RCC 7860 (cell line): ENCODE data around the gene TPK1.

ENCODE experiments used
- DNase-seq: peaks from one replicate; pipeline ENCODE4 v3.0.0-alpha.2; 2015; ENCODE audit warnings: low spot score
- FAIRE-seq: peaks from 2 replicates; lab custom pipeline; 2012; peaks lifted over from hg19 to GRCh38; lab: Jason Lieb, UNC

TPK1 gene

DNA sequence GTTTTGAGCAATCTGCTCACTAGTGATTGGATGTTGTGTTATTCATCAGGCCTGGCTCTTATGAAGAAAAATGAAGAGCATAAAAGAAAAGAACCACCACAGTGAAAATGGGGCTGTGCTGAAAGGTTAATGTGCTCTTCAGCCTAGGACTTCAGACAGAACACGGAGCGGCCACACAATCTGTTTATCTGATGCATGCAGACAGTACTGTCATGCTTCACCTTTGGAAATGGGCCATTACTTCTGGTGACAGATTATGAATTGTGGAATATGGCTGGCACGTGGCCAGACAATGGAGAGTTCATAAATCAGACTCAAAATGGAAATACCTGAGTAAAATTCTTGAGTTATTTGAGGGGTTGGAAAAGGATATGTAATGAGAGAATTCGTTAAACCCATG is 346.3 kb downstream of the TPK1 start:
- no peak for DNase-seq
- no peak for FAIRE-seq

DNA sequence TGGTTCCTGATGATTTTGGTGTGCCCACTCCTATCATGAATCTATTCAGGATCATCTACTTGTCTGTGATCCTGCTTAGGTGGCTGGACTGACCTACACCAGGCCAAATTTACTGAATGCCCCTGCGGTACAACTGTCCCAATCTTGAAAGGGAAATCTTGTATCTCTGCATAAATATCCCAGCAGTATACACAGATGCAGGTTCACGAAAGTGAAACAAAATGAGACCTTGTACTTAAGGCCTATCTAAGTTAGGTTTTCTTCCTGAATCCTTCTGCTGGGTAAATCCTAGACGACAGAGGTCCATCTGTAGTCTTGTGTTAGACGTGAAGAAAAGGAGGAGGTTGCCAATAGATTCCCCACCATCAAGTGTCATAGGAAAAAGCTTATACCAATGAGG is 346.9 kb downstream of the TPK1 start:
- no peak for FAIRE-seq
- no peak for DNase-seq

DNA sequence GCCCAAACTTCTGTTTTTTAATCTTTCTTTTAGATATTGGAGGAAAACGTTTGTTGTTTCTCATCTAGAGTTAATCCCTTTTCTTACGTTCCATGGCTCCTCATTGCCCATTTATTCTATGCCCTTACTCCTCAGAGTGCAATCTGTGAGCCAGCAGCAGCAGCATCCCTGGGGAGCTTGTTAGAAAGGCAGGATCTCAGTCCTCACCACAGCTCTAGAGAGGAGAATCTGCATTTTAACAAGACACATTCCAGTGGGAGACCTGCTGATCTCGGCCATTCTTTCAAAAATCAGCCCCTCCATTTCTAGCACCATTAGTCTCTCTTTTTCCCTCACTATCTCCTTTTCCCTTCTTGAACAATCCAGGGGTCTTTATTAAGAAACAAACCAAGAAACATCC is 348.0 kb downstream of the TPK1 start:
- no peak for DNase-seq

DNA sequence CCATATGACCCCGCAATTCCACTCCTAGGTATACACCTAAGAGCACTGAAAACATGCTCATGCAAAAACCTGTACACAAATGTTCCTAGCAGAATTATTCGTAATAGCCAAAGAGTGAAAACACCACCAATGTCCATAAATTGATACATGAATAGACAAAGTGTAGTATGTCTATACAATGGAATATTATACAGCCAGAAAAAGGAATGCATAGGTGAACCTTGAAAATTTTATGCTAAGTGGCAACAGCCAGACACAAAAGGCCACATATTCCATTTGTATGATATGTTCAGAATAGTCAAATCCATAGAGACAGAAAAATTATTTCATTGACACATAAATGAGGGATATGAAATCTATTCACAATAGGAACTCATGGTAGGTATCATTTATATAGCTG is 351.4 kb downstream of the TPK1 start:
- FAIRE-seq (no peak), DNase-seq (no peak)

More for the DNA sequence above, 348.0 kb downstream of the TPK1 start:
- no peak for FAIRE-seq

DNA sequence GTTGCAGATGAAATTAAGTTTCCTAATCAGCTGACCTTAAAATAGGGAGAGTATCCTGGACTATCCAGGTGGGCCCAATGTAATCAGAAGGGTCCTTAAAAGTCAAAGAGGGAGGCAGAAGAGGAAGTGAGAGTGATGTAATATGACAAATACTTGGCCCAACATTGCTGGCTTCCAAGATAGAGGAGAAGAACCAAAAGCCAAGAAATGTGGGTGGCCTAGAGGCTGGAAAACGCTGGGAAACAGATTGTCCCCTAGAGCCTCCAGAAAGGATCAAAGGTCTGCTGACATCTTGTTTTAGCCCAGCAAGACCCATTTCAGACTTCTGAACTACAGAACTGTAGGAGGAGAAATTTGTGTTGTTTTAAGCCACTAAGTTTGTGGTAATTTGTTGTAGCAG is 352.7 kb downstream of the TPK1 start:
- DNase-seq (no peak), FAIRE-seq (no peak)

DNA sequence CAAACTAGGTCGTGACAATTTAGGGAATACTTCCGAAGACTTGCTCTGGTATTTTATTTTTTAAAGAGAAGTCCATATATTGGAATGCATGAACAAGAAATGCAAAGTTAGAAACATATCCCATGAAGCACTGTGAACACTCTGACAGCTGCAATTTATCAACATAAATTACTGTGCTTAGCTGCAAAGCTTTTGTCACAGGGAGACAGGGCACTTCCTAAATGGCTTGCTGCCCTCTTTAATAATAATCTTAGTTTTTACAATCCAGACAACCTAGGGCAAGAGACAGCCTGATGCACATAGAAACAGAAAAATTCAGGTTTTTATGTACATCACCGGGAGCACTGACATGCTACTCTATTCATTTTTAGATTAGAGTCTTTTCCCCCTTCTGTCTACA is 354.0 kb downstream of the TPK1 start:
- DNase-seq (no peak), FAIRE-seq (no peak)

DNA sequence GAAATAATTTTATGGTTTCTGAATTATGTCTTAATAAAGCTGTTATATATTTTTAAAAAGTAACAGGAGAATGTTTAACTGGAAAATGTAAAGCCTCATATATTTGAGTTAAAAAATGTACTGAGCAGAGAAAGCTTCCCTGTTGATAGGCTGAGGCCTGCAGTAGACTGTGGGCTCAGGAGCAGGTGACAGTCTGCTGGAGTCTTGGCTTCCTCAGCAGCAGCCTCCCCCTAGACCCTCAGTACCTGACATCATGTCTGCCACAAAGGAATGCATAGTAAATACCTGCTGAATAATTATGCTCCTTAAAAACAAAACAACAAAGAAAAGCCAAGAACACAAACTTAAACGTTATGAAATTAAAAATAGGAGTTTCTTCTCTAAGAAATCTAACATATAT is 358.5 kb downstream of the TPK1 start:
- DNase-seq (no peak), FAIRE-seq (no peak)

DNA sequence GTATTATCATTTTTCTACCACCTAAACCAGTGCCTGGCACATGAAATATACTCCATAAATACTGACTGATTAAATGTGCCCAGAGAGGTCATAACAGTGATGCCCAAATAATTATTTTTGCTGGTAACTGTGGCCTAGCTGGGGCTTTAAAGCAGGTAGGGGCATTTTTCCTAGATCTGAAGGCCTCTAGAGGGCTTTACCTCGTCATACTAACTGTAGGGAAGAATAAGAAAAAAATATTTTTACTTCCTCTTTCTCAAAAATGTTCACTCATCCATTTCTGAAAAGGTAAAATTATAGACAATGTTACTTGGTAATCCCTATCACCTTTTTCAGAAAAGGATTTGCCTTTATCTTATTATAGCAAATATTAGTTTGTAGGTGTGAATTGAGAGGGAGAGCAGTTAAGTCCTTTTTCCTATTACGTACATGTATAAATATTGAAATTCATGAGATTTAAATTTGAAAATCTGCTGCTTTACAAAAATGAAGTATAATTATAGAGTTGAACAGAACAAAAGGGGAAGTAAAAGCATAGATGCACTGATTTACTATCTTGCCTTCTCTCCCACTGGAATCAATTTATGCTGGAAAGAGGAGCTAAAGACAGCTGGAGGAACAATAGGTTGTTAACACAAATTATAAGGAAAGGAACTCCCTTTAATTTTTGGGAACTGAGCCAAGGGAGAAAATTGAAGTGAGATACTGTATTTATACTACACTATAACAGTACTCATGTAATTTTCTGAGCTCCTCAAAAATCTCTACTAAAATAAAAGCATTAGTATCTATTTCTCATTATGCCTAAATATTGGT is 360.8 kb downstream of the TPK1 start:
- FAIRE-seq (no peak), DNase-seq (no peak)

DNA sequence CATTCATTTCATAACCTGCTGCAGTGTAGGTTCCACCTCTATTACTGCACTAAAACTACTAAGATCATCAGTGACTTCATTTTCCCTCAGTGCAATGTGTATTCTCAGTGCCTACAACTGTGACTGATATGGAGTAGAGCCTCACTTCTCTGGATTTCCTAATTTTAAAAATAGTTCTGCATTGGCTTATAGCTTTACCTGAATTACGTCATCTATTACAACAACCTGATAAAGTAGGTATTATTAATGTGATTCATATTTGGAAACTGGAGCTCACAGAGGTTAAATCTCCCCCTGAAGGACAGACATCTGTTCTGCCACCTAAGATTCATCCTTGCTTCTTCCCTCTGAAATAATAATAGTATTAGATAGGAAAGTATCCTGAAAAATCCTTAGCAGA is 361.5 kb downstream of the TPK1 start:
- DNase-seq, result no peak
- FAIRE-seq, result no peak

DNA sequence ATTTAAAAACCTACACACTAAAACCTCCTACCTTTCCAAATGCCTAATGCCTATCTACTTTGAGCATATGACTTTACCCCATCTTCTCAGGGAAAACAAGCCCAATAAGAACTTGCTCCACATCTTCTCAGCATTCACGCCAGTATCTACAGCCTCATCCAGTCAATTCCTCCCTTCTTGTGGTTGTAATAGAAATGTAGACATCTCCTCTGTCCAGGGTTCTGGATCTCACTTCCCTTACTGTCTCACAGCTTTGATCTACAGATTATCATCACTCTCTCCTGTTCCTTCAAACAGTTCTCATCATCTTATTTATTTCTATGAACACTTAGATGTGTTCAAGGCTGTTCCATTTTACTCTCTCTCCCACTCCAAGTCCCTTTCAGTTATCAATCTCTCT is 361.9 kb downstream of the TPK1 start:
- DNase-seq (no peak), FAIRE-seq (no peak)

DNA sequence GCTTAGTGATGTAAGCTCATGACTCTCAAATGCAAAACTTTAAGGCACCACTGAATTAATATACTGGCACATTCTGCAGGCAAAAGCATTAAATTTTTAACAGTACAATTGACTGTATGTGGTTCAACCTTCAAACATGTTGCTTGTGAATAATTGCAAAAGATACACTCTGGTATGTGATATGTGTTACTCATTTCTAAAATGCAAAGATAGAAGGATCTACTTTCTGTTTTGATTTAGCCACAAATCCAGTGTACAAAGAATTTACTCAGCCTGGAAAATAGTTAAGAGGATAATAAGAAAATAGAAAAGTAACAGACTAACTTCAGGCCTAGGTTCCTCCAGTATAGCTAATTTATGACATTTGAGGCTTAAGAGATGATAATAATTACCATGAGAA is 365.8 kb downstream of the TPK1 start:
- FAIRE-seq (no peak), DNase-seq (peak; percentile 17)

DNA sequence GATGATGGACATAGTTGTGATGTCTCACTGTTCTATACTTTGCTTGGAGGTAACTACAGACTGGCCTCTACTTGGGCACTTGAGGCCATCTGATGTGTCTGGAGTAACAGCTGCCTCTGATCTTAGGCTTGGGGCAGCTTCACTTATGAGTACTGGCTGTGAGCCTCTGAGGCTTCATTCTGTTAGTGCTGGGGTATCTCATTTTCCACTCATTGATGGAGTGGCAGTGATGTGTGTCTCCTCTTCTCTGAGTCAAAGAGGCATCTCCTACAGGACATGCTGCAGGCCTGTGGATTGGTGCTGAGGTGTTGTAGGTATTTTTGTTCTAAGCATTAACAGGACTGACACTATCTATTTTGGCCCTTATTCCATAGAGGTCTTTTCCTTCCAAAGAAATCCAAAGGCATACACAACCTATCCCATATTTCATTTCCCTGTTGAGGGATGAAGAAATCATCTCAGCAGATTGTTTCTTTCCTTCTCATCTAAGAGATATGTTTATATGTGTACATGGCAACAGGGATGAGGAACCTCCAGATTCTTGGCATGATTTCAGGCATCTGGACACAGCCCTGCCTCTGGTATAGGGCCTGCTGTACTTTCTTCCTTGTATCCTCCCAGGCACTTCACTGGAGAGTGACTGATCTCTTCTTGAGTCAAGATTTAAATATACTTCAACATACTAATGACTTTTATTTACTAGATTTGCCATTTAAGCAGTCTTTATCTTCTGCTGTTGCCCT is 366.7 kb downstream of the TPK1 start:
- no peak for FAIRE-seq
- no peak for DNase-seq

DNA sequence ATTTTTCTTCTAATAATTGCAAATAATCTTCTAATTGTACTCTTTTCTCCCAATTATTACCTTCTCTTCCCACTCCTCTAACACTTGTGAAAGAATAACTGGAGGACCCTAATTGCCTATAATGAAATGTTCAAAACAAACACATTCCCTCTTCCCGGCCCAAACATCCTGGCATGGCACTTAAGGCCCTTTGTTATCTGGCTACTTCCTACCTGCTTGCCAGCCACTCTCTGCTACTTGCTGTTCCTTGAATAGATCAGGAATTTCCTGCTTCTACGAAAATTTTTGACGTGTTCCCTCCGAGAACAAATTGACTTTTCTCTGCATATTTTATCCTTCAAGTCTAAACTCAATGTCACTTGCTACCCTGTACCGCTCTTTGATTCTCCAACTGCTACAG is 376.2 kb downstream of the TPK1 start:
- FAIRE-seq, result no peak
- DNase-seq, result no peak

DNA sequence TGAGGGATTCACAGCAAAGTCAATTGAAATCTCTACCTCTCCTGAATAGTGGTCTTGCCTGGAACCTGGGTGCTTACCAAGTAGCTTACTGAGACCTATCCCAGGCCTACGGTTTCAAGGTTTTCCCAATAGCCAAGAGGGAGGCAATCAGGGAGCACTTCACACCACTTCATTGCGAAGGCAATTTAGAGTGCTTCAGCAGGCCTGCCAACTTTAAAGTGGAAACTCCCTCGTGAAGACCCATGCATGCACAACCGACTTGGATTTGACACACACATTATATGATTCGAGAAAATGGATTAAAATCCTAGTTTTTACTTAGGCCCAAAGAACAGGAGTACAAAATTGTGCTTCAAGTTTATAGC is 380.8 kb downstream of the TPK1 start:
- DNase-seq (no peak), FAIRE-seq (no peak)

DNA sequence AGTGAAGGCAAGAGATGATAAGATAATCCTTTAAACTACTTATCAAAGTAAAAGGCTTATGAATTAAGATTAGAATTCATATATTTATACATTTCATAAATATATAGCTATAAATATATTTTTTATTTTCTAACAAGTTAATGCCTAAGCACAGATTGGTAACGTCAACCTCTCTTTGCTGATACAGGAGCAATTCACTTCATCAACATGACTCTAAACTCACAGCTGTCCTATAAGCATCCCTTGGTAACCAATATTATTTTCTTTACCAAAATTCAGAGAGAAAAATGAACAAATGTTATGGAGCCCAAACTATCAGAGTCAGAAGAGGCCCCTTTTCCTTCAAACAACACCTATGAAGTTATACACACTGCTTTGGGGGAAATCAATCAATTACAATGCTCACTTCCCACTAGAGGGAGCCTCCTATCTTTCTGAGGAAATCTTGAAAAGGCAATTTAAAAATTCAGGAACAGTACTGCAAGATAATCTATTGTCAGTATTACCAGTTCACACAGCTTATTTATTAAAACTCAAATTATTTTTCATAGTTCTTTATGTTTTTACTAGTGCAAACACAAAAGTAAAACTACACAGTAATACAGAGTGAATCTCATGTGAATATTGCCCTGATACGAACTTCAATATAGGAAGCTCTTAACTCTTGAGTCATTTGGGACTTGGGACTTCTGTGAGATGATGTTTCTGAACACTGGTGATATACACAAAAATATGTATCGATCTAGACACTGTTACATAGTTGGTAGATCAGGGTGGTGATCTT is 381.4 kb downstream of the TPK1 start:
- FAIRE-seq, result no peak
- DNase-seq, result peak; percentile 23

DNA sequence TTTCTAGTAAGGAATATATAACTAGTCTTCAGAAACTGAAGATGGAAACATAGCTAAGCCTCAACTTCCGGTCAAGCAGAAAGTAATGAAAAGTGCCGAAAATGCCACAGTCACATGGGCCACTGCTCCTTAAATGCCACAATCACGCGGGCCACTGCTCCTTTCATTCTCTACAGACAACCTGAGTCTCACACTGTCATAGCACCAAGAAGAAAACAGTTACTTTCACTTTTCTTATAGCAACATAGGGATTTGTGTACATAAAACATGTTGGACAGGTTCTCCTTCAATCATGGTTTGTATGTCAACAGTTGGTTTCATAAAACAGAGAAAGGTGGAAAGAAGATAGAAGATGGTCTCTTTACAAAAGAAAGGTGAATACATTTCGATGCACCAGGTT is 383.8 kb downstream of the TPK1 start:
- no peak for DNase-seq
- FAIRE-seq, result no peak

DNA sequence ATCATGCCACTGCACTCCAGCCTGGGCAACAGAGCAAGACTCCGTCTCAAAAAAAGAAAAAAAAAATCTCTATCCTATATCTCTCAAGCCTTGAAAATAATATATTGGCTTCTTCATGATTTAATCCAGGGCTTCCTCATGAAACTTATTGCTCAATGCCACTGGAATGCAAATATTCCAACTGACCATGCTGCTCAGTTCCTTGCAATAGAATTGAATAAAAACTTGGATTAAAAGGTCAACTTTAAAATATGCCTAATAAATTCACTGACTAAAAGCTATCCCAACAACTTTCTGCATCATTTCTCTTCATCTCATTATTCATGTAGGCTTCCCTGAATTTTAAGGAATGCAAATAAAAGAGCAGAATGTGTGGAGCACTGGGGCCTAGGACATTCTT is 390.3 kb downstream of the TPK1 start:
- DNase-seq (no peak), FAIRE-seq (no peak)

DNA sequence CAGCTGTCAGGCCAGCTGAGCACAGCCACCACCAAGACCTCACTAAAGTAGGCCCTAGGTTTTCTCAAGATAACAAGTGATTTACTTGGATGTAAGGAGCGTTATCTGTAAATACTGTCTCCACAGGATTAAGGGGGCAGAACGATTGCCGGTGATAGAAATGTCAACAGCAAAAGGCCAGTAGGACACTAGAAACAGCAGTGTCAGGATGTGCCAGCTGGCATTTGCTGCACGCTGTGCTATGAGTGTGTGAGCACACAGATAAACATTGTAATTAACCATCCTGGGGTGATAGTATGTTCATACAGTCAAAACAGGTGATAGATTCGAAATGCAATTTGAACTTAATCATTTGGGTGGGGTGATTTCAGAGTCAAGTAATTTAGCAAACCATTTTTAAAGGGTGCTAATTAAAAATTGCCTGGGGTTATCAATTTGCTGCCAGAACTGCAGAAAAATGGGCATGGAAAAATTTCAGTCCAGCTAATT is 396.1 kb downstream of the TPK1 start:
- FAIRE-seq, result no peak
- DNase-seq, result no peak

DNA sequence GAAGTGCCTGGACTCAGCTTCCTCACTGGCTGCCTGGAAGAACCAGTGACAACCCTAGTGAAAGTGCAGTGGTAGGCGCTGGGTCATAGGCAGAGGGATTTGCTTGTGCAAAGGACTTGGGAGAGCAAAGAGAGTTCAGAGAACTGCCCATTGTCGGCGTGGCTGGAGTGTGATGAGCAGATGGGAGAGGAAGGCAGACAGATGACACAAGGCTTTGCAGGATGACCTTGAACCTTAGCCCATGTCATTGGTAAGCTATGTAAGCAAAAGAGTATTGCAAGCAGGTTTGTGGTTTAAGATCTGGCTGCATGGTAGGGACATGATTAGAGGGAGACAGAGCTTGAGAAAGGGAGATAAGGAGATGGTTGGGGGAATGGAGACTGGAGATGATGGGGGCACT is 397.1 kb downstream of the TPK1 start:
- DNase-seq, result no peak
- FAIRE-seq, result no peak

DNA sequence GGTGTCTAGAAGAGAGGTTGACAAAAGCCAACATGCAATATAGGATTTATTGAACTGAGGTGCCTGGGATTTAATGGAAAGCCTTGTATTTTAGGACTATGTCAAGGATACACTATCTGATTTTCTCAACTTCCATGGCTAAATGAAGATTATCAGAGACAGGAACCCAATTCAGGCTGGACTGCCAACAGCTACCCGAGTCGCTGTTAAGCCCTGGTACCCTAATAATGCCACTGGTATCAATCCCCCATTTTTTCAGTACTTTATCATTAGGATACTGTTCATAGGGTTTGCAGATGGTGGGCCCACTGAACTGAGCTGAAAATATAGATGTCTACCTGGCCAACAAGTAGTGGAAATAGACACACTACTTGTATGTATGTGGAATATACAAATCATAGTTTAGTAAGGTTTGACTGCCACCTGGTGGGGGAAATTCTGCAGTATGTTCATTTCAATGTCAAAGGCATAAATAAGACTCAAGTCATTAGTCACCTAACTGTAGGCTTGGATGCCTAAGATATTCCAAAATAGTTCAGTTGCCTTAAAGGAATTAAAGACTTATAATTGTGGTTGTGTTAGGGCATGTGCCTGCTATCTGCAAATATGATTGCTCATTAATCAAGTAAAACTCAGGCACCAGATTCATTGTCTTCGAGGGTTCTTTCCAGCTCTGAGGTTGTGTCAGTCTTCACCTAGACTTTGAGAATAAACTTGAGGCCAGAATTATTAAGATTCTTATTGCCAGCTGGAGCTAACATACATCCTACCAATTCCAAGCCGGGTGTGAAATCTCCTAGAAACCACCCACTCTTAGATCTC is 398.3 kb downstream of the TPK1 start:
- FAIRE-seq (peak; percentile 83), DNase-seq (peak; percentile 60)

DNA sequence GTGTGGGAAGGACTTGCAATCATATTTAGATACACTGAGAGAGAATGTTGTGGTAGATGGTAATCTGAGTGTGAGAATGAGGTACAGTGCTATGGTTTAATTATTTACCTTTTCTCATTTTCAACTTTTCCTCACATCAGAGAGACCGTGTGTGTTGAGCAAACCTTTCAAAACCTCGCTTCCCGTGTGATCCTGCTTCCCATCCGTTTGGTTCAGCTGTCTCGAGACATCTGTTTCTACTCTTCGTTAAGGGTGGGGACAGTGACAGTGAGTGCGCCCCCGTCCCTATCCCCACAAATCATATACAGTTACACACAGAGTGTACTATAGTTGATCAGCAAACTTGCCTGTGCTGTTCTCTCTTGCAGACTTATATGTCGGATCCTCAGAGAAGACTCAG is 399.4 kb downstream of the TPK1 start:
- DNase-seq (no peak), FAIRE-seq (no peak)
